Melanocyte of skin (primary cell): ENCODE data around the gene SMARCA1. TPM values are rescaled to one million over a fixed set of nuclear protein-coding genes. Genes with fewer than 3 reads are reported as not detected.

ENCODE experiments used
- small RNA-seq, 2 donors: library from RNA; depleted of rRNA; stranded (forward); fragments of <200 nt; gene quantifications; one replicate each; pipeline ENCODE3, GENCODE V24; 2012
- total RNA-seq, 2 donors: library from RNA; depleted of rRNA; stranded (reverse); fragments of >200 nt; gene quantifications; 2 replicates each; pipeline ENCODE4 v1.2.3, GENCODE V29; 2012

SMARCA1 gene
- 10 to 100 TPM; 37.5 to 40.0 TPM for total RNA-seq

GRCh38 chrX:129523079-129523911, at the start of gene SMARCA1:
Gene SMARCA1 (minus strand): TSS chrX:129523490. CDS start chrX:129523370, 120 bp downstream.

GRCh38 chrX:129540068-129540653, 16.9 kb upstream of the SMARCA1 start, which contains the start of gene OCRL:
Gene OCRL (plus strand): TSS chrX:129540259. CDS start chrX:129540440, 181 bp downstream.

Small RNA genes within 50 kb of the gene (small RNA-seq; reads per million reads assigned to genes)
- 0 reads per million in 2 donors for gene RF01169
- gene RNA5SP513 = 0.04 to 0.29 reads per million in 2 donors
- gene RPS26P56 = 0 reads per million in 2 donors

Other genes starting within 250 kb of the SMARCA1 start
- gene OCRL, start 16.8 kb upstream of the SMARCA1 start, total RNA-seq = 10 to 100 TPM; 14.8 to 16.0 TPM
- under 1 TPM; under 0.01 TPM for gene APLN, start 131.5 kb upstream of the SMARCA1 start, total RNA-seq
- not detected for gene XPNPEP2, start 215.5 kb upstream of the SMARCA1 start, total RNA-seq